ENCODE data around the gene ABCA2.

Gene ABCA2

GRCh38 chr9:137068539-137069507 lies 40.8 kb upstream of the ABCA2 start:
- H3K14ac ChIP-seq (ENCODE audit: low read length), result no peak overlapping the region
- peaks cover 15% of the 10 kb centered on the region in 2 donors for H3K4me1 ChIP-seq (ENCODE audit: control insufficient read depth in 2 of 2, insufficient read depth in 1 of 2, low read depth in 1 of 2, low read length in 2 of 2)
- H3K79me1 ChIP-seq (ENCODE audit: low read depth, low read length), result peaks cover 9% of the 10 kb centered on the region
- no peak overlapping the region for H2BK12ac ChIP-seq (ENCODE audit: low read length)
- H2BK5ac ChIP-seq (ENCODE audit: low read length), result peak overlapping the region; percentile 94
- peak overlapping the region; percentile 90 for H2AK5ac ChIP-seq (ENCODE audit: low read depth, low read length)
- H3K4ac ChIP-seq (ENCODE audit: low read length), result no peak overlapping the region
- H4K91ac ChIP-seq (ENCODE audit: low read depth, low read length, poor library complexity), result no peak overlapping the region
- peaks cover 3 to 10% (median 6%) of the 10 kb centered on the region in 3 experiments for H3K27me3 ChIP-seq (ENCODE audit: control insufficient read depth in 3 of 3, insufficient read depth in 3 of 3, low read depth in 1 of 3, low read length in 3 of 3)
- peaks cover 0 to 2% of the 10 kb centered on the region in 2 donors for H3K9me3 ChIP-seq (replicated peaks in 1 of 2; ENCODE audit: control insufficient read depth in 2 of 2, insufficient read depth in 1 of 2, low read depth in 1 of 2, low read length in 2 of 2)
- peak overlapping the region; percentile 87 for H2BK120ac ChIP-seq (ENCODE audit: low read depth, low read length)
- H2AFZ ChIP-seq (ENCODE audit: low read length), result no peak overlapping the region
- H2BK15ac ChIP-seq (ENCODE audit: low read length), result peak overlapping the region; percentile 49
- H3K36me3 ChIP-seq (replicated peaks in 1 of 2; ENCODE audit: control insufficient read depth in 2 of 2, insufficient read depth in 2 of 2, low read length in 2 of 2), result peaks cover 3 to 28% of the 10 kb centered on the region in 2 donors
- H3K4me2 ChIP-seq (ENCODE audit: insufficient read depth, low read length, poor library complexity, severe bottlenecking), result peak overlapping the region; percentile 93
- no peak for DNase-seq (ENCODE audit: low spot score)
- H3K9ac ChIP-seq (ENCODE audit: low read depth, low read length, poor library complexity), result peak overlapping the region; percentile 91
- peak overlapping the region; percentile 73 for H3K23ac ChIP-seq (ENCODE audit: low read depth, low read length, poor library complexity)
- H3K27ac ChIP-seq (replicated peaks; ENCODE audit: low read length), result no peak overlapping the region
- H3K4me3 ChIP-seq (ENCODE audit: low read length in 2 of 2), result peak overlapping the region; percentile 75 to 87
- WGBS, 2 donors (ENCODE audit: extremely low coverage in 2 of 2, insufficient read length in 2 of 2, insufficient replicate concordance in 1 of 2), result no CpG with 5 or more reads among the region's 17 CpGs
- H3K18ac ChIP-seq (ENCODE audit: low read length), result peak overlapping the region; percentile 35
- peak overlapping the region; percentile 43 for H4K8ac ChIP-seq (ENCODE audit: low read depth, low read length)

- Histone ChIP-seq H3K14ac (ENCODE audit: low read length) (no peak overlapping the region), H2BK5ac (ENCODE audit: low read length) (no peak overlapping the region), H3K4me3 (ENCODE audit: low read length in 2 of 2) (peak overlapping the region; percentile 29 to 75), H3K27ac (replicated peaks; ENCODE audit: low read length) (no peak overlapping the region), H3K4ac (ENCODE audit: low read length) (no peak overlapping the region), H3K18ac (ENCODE audit: low read length) (peak overlapping the region; percentile 80), H3K36me3 (replicated peaks in 1 of 2; ENCODE audit: control insufficient read depth in 2 of 2, insufficient read depth in 2 of 2, low read length in 2 of 2) (peaks cover 3 to 30% of the 10 kb centered on the region in 2 donors), H3K4me2 (ENCODE audit: insufficient read depth, low read length, poor library complexity, severe bottlenecking) (no peak overlapping the region), H2AFZ (ENCODE audit: low read length) (no peak overlapping the region), H2BK15ac (ENCODE audit: low read length) (no peak overlapping the region), H3K27me3 (ENCODE audit: control insufficient read depth in 3 of 3, insufficient read depth in 3 of 3, low read depth in 1 of 3, low read length in 3 of 3) (peaks cover 0 to 10% (median 3%) of the 10 kb centered on the region in 3 experiments), H4K8ac (ENCODE audit: low read depth, low read length) (no peak overlapping the region), H3K79me1 (ENCODE audit: low read depth, low read length) (peaks cover 9% of the 10 kb centered on the region), H4K91ac (ENCODE audit: low read depth, low read length, poor library complexity) (no peak overlapping the region), H2BK12ac (ENCODE audit: low read length) (no peak overlapping the region), H2BK120ac (ENCODE audit: low read depth, low read length) (no peak overlapping the region), H3K9me3 (replicated peaks in 1 of 2; ENCODE audit: control insufficient read depth in 2 of 2, insufficient read depth in 1 of 2, low read depth in 1 of 2, low read length in 2 of 2) (peaks cover 0 to 2% of the 10 kb centered on the region in 2 donors), H2AK5ac (ENCODE audit: low read depth, low read length) (peak overlapping the region; percentile 60), H3K9ac (ENCODE audit: low read depth, low read length, poor library complexity) (peak overlapping the region; percentile 74), H3K23ac (ENCODE audit: low read depth, low read length, poor library complexity) (peak overlapping the region; percentile 86), H3K4me1 (ENCODE audit: control insufficient read depth in 2 of 2, insufficient read depth in 1 of 2, low read depth in 1 of 2, low read length in 2 of 2) (peaks cover 15% of the 10 kb centered on the region in 2 donors)
- WGBS, 2 donors (ENCODE audit: extremely low coverage in 2 of 2, insufficient read length in 2 of 2, insufficient replicate concordance in 1 of 2), result no CpG with 5 or more reads among the region's 12 CpGs
- DNase-seq (ENCODE audit: low spot score), result peak; percentile 67
Observed at GRCh38 chr9:137067860-137068538, 40.0 kb upstream of the ABCA2 start.

- no peak overlapping the region for H3K4me2 ChIP-seq (ENCODE audit: insufficient read depth, low read length, poor library complexity, severe bottlenecking)
- H3K4me1 ChIP-seq (ENCODE audit: control insufficient read depth in 2 of 2, insufficient read depth in 1 of 2, low read depth in 1 of 2, low read length in 2 of 2), result peaks cover 13% of the 10 kb centered on the region in 2 donors
- no peak overlapping the region for H3K4me3 ChIP-seq (ENCODE audit: low read length in 2 of 2)
- no peak for DNase-seq (ENCODE audit: low spot score)
- peaks cover 9% of the 10 kb centered on the region for H3K79me1 ChIP-seq (ENCODE audit: low read depth, low read length)
- H3K23ac ChIP-seq (ENCODE audit: low read depth, low read length, poor library complexity), result no peak overlapping the region
- no peak overlapping the region for H2BK12ac ChIP-seq (ENCODE audit: low read length)
- H3K14ac ChIP-seq (ENCODE audit: low read length), result no peak overlapping the region
- H3K36me3 ChIP-seq (replicated peaks in 1 of 2; ENCODE audit: control insufficient read depth in 2 of 2, insufficient read depth in 2 of 2, low read length in 2 of 2), result peaks cover 3 to 30% of the 10 kb centered on the region in 2 donors
- no peak overlapping the region for H3K4ac ChIP-seq (ENCODE audit: low read length)
- no peak overlapping the region for H4K8ac ChIP-seq (ENCODE audit: low read depth, low read length)
- H3K18ac ChIP-seq (ENCODE audit: low read length), result no peak overlapping the region
- no CpG with 5 or more reads among the region's 26 CpGs for WGBS, 2 donors (ENCODE audit: extremely low coverage in 2 of 2, insufficient read length in 2 of 2, insufficient replicate concordance in 1 of 2)
- H2AK5ac ChIP-seq (ENCODE audit: low read depth, low read length), result peak overlapping the region; percentile 28
- H2BK15ac ChIP-seq (ENCODE audit: low read length), result peak overlapping the region; percentile 9
- H3K9me3 ChIP-seq (replicated peaks in 1 of 2; ENCODE audit: control insufficient read depth in 2 of 2, insufficient read depth in 1 of 2, low read depth in 1 of 2, low read length in 2 of 2), result peaks cover 0 to 2% of the 10 kb centered on the region in 2 donors
- no peak overlapping the region for H3K27ac ChIP-seq (replicated peaks; ENCODE audit: low read length)
- H4K91ac ChIP-seq (ENCODE audit: low read depth, low read length, poor library complexity), result no peak overlapping the region
- no peak overlapping the region for H2BK120ac ChIP-seq (ENCODE audit: low read depth, low read length)
- no peak overlapping the region for H2BK5ac ChIP-seq (ENCODE audit: low read length)
- peak overlapping the region; percentile 21 for H3K9ac ChIP-seq (ENCODE audit: low read depth, low read length, poor library complexity)
- H2AFZ ChIP-seq (ENCODE audit: low read length), result no peak overlapping the region
- H3K27me3 ChIP-seq (ENCODE audit: control insufficient read depth in 3 of 3, insufficient read depth in 3 of 3, low read depth in 1 of 3, low read length in 3 of 3), result peaks cover 0 to 10% (median 3%) of the 10 kb centered on the region in 3 experiments
Observed at GRCh38 chr9:137066096-137066861, 38.2 kb upstream of the ABCA2 start.

Measured in neuronal stem cell (in vitro differentiated cells).